Fibroblast of skin of scalp (primary cell): ENCODE data around the gene SETBP1.

Experiments used
- DNase-seq: peaks from one replicate; pipeline ENCODE4 v3.0.0-alpha.2; 2013

The SETBP1 gene

DNA sequence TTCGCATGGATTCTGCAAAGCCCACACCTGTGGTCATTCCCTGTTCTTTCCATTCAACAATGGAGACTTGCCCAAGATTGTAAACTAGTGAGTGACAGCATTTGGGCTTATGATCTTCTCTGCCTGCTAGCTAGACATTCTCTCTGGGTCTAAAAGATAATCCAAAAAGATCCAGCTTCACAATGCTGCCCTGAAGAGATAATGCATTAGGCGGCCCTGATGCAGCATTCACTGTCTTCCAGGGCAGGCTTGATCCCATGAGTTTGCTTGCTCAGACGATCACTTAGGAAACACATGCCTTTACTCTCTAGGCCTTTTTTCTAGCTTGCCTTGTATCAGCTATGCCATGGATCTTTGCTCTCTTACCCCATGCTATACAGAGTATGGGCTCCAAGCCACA lies 196.1 kb downstream of the SETBP1 start:
- no peak for DNase-seq

DNA sequence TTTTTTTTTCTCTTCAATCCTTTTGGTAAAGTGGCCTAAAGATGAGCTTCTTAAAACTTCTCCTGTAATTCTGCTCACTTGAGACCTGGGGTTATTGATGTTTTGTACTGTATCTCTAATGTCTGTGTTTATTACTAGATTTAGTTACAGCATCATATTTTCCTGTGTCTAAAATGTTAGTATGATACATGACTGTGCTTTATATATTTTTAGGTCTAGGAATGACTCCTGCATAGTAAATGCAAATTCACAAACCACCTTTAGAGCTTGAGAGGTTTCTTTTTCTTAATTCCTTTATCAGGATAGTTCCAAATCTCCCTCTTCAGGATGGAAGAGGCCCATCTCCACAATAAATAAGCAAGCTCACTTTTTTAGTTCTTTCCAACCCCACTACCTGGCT lies 197.6 kb downstream of the SETBP1 start:
- no peak for DNase-seq

DNA sequence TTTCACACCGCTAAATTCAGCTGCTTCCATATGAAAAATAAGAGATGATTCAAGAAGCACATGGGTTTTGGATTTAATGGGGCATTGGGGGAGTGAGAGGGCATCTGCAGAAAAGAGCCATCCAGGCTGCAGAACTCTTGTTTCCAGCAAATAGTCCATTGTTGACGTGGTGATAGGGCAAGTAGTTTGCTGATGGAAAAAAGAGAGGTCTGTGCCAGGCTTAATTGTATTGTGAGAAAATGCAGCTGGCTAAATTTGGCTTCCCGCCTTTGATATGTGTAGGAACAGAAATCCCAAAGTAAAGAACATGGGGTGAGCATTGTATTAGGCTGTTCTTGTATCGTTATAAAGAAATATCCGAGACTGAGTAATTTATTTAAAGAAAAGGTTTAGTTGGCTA lies 199.5 kb downstream of the SETBP1 start:
- DNase-seq: no peak

DNA sequence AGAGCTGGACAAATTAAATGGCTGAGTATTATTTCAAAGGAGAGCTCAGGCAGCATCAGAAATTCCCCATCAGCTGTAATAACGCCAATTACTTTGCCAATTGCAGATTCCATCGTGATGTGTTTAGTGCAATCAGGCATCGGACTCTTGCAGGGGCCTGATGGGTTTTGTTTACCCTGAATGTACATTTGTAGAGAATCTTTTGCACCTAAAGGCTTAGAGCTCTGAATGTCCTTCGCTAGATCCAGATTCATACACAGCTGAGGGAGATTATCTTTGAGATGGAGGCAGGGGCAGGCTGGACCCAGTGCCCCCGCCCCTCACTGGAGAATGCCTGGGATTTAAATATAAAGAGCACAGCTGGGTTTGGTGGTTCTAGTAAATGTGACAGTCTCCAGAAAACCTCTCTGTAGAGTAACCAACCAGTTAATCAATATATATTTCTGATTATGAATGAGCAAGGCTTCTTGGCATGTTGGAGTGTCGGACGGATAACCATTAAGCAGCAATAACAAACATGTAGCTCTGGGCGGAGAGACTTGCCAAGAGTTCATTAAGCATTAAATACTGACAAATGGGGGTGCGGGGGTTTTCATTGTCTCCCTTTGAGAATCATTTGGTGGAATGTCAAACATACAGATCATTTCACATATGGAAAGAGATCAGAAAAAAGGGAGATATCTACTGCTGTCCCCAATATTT lies 200.9 kb downstream of the SETBP1 start:
- DNase-seq: no peak

DNA sequence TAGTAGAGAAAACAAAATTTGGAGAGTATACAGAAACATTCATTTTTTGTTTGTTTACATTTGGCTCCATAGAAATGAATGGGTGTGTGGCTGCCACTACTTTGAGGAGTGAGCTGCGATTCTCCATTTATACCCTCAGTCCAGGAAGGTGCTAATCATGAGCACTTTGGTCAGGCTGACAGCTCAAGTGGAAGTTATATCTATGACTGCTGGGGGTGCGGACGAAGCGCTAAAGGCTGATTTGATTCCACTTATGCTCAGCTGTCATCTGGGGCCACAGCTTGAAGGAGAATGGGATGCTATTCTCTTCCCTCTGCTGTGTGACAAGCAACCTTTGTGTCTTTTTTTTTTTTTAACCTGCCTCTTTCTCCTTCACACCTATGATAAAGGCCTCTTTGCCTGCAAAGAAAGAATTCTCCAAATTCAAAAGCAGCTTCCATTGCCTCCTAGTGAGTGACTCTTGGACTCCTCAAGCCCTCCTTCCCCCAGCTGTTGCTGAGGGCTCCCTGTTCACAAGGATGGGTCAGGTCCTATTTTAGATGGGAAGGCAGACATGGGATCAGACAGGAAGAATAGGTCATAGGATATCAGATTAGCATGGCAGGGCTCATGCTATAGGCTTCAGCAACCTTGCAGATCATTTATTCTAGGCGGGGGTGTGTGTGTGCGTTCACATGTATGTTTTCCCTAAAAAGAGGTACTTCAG lies 201.6 kb downstream of the SETBP1 start:
- DNase-seq: no peak

DNA sequence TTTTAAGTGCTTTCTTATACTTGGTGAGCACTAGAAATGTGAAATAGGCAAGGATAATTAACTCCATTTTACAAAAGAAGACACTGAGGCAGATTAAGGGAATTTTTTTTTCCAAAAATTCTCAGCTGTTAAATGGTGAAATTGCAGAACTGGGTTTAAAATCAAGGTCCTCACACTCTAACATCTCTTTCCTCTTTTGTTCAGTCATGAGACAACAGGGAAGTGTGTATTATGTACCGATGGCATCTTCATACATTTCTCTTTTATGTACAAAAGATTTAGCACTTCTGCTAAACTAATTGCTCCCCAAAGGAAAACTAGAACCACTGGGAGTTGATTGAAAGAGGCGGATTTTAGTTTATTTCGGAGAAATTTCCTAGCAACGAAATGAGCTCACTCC lies 203.0 kb downstream of the SETBP1 start:
- no peak for DNase-seq

DNA sequence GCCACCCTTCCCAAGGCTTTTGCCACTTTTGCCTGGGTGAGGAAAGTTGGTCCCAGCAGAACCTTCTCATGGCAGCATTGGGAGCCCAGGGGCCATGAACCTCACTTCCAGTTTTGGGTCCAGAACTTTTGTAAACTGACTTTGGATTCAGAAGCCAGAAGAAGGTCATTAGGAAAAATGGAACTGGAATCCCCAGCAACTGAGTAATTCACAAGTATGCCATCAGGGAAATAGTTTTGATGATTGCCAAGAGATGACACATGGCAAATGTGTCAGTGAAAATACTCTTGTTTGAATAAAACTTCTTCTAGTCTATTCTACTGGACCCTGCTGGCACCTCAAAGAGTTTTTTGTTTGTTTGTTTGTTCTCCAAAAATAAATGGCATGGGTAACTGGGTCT lies 203.7 kb downstream of the SETBP1 start:
- peak; percentile 51 for DNase-seq

DNA sequence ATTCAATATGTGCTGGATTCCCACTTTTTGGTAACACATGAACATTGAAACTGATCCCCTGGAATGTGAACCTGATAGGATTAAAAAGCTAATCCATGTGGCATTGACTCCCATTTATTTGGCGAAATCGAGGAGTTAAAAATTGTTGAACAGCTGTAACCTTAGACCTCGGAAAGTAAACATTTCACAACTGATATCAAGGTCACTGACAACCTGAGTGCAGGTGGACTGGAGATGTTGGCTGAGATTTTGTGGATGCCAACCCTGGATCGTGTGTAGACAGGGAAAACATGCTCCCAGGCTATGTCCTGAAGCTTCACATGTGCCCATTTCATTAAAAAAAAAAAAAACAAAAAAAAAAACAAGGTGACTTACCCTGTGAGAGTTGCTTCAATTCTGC lies 204.8 kb downstream of the SETBP1 start:
- no peak for DNase-seq

DNA sequence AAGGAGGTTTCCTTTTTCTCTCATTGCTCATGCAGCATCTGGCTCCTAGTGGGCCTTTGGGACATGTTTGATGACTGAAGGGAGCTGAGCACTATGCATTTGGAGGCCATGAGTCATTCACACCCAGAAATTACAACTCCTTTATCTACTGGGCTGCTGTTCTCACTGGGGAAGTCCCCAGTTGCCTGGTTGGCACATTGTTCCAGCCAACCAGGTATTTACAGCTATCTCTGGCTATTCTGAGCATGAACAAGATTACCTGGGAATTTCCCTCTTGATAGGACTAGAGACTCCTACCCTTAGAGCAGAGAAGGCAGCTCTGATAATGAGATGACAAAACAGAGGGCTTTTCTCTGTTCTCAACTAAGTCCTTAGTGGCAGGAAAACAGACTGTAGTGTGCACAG lies 206.5 kb downstream of the SETBP1 start:
- peak; percentile 72 for DNase-seq

DNA sequence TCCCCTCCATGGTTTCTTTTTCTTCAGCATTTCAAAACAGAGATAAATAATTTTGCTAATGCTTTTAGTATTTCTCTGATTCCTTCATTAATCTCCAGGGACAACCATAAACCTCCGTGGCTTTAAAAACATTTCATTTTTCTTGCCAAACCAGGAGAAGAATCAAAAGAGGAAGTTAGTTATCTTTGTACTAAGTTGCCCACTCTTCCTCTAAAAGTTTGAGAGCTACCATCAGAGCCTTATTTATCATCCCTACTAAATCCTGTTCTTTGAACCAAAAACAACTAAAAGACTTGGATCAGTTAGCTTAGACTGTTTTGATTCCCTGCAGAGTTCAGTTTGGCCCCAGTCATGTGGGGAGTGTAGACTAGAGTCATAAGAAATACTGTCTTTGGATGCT lies 208.4 kb downstream of the SETBP1 start:
- DNase-seq: no peak

DNA sequence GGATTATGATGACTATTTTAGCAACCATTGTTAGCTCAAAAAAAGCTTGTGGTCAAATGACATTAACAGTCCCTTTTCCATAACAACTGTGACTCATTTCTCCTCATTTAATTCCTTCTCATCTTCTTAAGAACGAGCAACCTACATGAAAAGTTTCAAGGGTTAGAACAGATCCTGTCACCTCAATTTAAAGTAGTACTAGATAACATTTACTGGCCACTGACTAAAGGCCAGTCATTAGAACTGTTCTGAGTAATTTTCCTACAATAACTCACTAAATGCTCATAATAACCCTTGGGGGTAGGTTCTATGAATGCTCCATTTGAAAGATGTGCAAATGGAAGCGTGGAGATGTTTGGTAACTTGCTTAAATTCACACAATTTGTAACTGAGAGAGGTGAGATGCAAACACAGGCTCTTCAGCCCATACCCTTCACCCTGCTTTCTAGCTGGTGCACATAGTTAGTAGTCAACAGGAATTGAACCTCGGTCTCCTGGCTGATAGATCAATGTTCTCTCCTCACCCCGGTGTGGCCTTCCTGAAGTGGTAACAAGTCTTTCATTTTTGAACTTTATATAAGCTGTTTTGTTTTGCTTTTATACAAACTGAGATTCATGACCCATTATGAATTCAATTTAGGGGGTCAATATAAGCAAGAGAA lies 212.5 kb downstream of the SETBP1 start:
- DNase-seq: no peak

DNA sequence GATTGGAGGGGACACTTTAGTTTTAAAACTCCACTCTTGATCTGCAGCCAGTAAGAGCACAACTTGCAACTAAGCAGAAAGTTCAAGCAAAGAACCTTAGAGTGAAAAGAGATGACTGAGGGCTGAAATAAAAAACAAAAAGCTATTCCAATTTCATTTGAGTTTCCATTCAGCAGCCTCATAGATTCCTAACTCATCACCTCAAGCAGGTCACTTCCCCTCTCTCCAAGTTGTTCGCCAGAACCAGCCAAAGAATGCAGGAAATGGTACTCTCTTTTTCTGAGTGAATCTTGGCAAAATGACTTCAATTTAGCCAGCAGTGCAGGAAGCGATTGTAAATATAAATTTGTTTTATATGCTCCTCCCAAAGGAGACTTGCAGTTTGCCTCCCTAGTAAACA lies 213.3 kb downstream of the SETBP1 start:
- DNase-seq: no peak

DNA sequence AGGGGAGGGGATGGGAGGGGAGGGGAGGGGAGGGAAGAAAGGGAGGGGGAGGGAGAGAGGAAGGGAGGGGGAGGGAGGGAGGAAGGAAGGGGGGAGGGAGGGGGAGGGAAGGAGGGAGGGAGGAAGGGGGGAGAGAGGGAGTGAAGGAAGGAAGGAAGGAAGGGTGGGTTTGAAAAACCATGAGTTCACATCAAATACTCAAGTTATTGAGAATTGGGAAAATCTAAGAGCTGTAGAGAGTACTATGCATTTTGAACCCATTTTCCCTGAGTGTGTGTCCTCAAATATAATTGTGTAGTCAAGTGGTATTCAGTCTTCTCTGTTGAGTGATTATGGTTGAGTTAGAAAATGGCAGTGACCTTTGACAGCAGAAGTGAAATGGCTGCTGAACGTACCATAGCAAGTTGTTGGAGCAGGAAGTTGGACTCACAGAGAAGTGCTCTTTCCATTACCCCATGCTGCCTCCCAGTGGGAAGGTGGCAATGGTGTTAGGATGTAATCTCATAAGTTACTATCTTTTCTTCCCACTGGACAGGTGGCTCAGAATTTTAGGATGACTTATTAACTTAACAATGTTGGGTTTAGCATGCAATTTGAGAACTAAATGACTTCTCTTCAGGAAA lies 214.6 kb downstream of the SETBP1 start:
- DNase-seq: peak; percentile 69

DNA sequence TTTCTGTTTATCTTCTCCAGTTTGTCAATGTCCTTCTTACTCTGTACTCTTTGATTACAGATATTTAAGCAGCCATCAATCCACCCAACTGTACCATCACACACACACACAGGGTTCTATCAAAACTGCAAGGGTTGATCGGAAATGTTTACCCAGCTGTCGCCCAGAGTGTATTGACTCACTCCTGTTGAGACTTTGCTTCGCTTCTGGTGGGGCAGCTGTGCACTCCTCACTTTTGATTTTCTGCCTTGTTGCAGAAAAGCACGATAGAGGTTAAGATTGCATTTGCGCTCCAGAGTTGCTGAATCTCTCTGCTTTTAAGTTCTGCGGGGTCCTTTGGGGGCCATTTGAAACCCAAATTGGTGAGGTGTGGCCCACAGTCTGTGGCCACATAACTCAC lies 216.2 kb downstream of the SETBP1 start:
- DNase-seq: no peak

DNA sequence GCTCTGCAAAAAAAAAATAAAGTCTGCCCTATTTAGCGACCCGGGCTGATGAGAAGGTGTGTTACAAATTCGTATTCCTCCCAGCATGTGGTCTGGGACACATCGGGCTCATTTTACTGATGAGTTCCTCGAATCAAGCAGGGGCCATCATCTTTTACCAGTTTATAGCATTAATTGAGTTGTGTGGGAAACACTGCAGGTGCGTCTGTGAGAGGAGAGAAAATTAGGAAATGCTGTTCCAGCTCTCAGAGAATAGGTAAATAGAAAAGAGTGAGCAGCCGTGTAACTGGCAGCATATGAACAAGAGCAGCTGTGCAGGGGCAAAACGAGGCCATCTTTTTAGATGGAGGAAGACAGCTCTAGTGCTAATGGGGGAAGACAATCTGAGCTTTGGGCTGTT lies 216.7 kb downstream of the SETBP1 start:
- no peak for DNase-seq

DNA sequence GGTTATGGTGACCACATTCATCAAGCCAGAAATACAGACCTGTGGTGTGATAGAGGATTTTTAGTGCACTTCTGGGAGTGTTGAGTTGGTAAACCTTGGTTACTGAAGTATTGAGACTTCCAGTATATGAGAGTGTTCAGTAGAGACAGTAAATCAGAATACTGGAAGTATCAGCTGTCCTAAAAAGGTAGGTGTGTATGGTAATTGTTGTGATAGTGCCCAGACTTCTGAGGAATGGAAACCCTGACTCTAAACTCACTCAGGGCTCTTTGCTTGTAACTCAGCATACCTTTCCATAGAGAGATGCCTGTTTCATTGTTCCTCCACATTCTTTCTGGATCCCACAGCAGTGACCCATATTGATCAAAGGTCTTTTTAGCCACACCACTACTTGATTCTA lies 217.1 kb downstream of the SETBP1 start:
- DNase-seq: no peak

DNA sequence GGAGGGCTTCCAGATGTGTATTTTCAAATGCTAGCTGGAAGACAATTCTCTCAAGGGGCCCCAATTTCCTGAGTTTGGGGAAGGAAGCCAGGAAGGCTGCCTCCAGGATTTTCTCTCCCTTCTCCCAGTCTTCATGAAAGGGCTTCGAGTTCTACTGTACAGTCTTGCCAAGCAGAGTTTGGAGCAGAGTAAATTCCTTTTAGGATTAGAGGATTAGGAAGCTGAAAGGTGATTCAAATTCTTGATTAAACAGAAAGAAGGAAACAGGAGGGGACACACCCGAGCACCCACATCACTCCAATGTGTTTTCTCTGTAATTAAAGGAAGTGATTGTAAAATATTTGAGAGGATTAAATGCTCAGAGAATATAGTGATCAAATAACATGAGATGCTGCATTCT lies 217.8 kb downstream of the SETBP1 start:
- DNase-seq: no peak

DNA sequence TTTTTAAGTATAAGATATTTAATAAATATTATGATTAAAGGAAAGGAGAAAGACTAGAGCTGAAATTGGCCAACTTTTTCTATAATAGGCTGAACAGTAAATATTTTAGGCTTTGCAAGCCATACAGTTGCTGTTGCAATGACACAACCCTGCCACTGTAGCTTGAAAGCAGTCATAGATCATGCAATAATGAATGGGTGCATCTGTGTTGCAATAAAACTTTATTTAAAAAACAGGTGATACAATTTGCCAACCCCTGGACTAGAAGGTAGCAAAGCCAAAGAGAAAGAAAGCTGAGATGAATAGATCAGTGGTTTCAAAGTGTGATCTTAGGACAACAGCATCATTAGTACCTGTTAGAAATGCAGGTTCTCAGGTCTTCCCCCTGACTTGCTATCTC lies 219.1 kb downstream of the SETBP1 start:
- DNase-seq: no peak

DNA sequence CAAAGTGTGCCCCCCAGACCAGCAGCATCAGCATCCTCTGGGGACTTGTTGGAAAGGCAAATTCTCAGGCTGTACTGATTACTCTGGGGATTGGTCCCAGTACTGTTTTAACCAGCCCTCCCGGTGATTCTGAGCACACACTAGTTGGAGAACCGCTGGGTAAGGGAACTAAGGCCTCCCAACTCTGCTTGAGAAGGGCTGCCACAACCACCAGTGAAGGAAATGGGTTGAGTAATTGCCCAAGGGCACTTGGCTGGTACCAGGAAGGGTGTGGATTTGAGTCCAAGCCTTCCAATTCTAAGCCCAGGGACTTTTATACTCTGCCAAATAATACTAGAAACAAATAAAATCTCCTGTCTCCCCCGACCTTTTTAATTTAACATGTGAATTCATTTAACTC lies 219.9 kb downstream of the SETBP1 start:
- DNase-seq: peak; percentile 15

DNA sequence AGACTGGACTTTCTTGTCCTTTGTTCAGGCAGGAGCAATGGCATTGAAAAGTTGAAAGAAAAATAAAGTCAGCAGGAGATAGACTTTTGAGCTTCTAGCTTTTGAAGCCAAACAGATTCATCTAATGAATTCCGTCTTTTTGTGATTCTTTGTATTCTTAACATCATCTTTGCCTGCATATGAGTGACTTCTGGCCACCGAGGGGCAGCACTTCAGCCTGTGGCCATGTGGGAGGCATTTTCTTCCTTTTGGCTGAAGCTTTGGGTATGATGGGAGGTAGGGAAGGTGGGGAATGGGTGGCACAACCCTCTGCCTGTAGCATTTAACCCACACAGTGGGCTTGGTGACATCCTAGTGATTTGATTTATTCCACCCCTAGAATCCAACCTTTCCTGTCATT lies 220.6 kb downstream of the SETBP1 start:
- DNase-seq: no peak

DNA sequence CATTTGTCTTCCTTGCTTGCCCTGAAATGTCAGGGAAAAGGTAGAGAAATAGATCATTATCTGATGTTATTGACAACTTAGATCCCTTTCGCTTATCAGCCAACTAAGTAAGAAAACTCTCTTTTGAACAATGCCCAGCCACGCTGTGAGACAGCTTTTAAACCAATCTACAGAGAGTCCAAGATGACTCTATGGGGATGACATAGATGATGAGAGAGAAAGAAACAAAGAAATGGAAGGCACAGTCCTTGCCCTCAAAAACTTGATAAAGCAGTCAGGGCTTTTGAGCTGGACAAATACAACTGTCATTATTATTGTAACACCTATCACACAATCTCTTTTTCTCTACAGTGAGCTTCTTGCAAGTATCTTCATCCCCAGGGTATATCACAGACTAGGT lies 222.6 kb downstream of the SETBP1 start:
- DNase-seq: no peak

DNA sequence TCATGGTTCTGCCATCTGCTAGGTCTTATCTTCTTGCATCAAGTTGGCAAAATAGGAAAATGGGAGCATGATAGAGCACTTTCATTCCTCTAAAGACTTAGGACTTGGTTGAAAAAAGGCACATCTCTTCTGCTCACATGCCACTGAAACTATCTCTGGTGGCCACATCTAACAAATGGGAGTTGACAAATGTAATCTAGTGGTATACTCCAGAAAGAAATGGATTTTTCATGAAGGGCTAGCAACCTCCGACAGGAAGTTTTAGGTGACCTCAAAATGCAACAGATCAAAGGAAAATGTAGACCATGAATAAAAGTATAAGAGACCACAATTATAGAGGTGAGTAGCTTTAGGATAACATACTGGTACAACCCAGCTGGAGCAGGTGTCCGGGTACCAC lies 224.1 kb downstream of the SETBP1 start:
- no peak for DNase-seq

DNA sequence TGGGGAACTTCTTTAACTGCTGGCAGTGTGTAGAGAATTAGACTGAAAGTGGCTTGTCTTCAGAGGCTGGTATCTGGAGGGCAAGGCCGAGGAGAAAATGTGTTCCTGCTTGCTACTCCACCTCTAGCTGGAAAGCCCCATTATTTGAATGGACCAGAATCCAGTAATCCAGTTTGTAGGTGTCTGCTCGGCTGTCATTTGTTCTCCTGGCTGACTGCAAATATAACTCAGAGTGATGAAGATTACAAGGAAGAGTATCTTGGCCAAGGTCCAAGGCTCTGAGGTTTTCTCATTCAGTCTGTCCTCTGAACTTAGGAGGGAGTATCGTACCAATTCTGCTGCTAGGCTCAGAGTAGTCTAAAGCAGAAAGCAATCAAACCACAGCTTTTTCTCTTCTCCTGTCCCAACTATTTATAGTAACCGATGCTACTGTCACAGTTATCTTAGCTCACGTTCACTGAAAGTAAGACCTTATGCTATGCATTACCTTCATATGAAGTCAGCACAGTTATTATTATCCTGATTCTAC lies 228.6 kb downstream of the SETBP1 start:
- peak; percentile 47 for DNase-seq
